ENCODE measurements around the gene ZBTB44. TPM values are rescaled to one million over a fixed set of nuclear protein-coding genes. Genes with fewer than 3 reads are reported as not detected.
"Not testable (repeated sequence)": the region's sequence is repeated elsewhere in the genome, so short reads cannot be mapped to it uniquely, and the experiment has no call there.

ZBTB44 gene
- total RNA-seq, 5 donors from 2014 or later (not counting 1 experiment from before 2014, with no cell fraction given) = 48.4 to 68.1 (median 65.2) TPM

GRCh38 chr11:130263351-130263750 is 51.4 kb downstream of the ZBTB44 start:
- no peak overlapping the region for H3K27ac Mint-ChIP-seq
- H3K36me3 ChIP-seq (ENCODE audit: control insufficient read depth in 2 of 2, extremely low read depth in 1 of 2, insufficient read depth in 1 of 2, low read length in 1 of 2) = peaks cover 8 to 20% of the 10 kb centered on the region in 2 donors
- H3K36me3 Mint-ChIP-seq = peaks cover 63% of the 10 kb centered on the region
- ChIA-PET CTCF (no interaction called here), POLR2A (no interaction called here)
- H3K4me1 ChIP-seq (ENCODE audit: control insufficient read depth in 1 of 2, extremely low read depth in 1 of 2, insufficient read depth in 2 of 2, low read length in 2 of 2) = no peaks in the 10 kb centered on the region
- no peak overlapping the region for H3K27ac ChIP-seq (ENCODE audit: low read length)
- H3K9me3 ChIP-seq = no peaks in the 10 kb centered on the region
- ATAC-seq (replicated peaks in 1 of 4) (no peak), DNase-seq (no peak)
- no peaks in the 10 kb centered on the region for H3K27me3 Mint-ChIP-seq
- 83% methylated on average over 1 of the region's 5 CpGs for WGBS (ENCODE audit: insufficient coverage)
- H3K4me3 ChIP-seq (ENCODE audit: control insufficient read depth in 1 of 2, extremely low read depth in 1 of 2, low read length in 1 of 2) = no peak overlapping the region
- H3K27me3 ChIP-seq (replicated peaks in 1 of 2; ENCODE audit: control insufficient read depth in 2 of 2, extremely low read depth in 1 of 2, insufficient read depth in 2 of 2, low read length in 1 of 2) = no peaks in the 10 kb centered on the region
- H3K9me3 Mint-ChIP-seq = peaks cover 0 to 10% (median 7%) of the 10 kb centered on the region in 3 donors
- H3K4me3 Mint-ChIP-seq = no peak overlapping the region
- H3K4me1 Mint-ChIP-seq = peaks cover 30 to 36% (median 34%) of the 10 kb centered on the region in 3 donors

- no peak overlapping the region for H3K4me3 ChIP-seq (ENCODE audit: control insufficient read depth in 1 of 2, extremely low read depth in 1 of 2, low read length in 1 of 2)
- no peaks in the 10 kb centered on the region for H3K4me1 ChIP-seq (ENCODE audit: control insufficient read depth in 1 of 2, extremely low read depth in 1 of 2, insufficient read depth in 2 of 2, low read length in 2 of 2)
- H3K27me3 ChIP-seq (replicated peaks in 1 of 2; ENCODE audit: control insufficient read depth in 2 of 2, extremely low read depth in 1 of 2, insufficient read depth in 2 of 2, low read length in 1 of 2) = no peaks in the 10 kb centered on the region
- ATAC-seq (replicated peaks in 1 of 4) (no peak), DNase-seq (no peak)
- no peaks in the 10 kb centered on the region for H3K9me3 ChIP-seq
- Mint-ChIP-seq H3K4me3 (no peak overlapping the region), H3K36me3 (peaks cover 73% of the 10 kb centered on the region), H3K4me1 (peaks cover 36 to 42% (median 39%) of the 10 kb centered on the region in 3 donors), H3K27ac (no peak overlapping the region), H3K9me3 (peaks cover 0 to 15% (median 7%) of the 10 kb centered on the region in 3 donors), H3K27me3 (no peaks in the 10 kb centered on the region)
- WGBS (ENCODE audit: insufficient coverage) = no CpG with 5 or more reads among the region's 4 CpGs
- peaks cover 7 to 20% of the 10 kb centered on the region in 2 donors for H3K36me3 ChIP-seq (ENCODE audit: control insufficient read depth in 2 of 2, extremely low read depth in 1 of 2, insufficient read depth in 1 of 2, low read length in 1 of 2)
- ChIA-PET CTCF (no interaction called here), POLR2A (no interaction called here)
- no peak overlapping the region for H3K27ac ChIP-seq (ENCODE audit: low read length)
These were observed 52.3 kb downstream of the ZBTB44 start for GRCh38 chr11:130262424-130262823.

GRCh38 chr11:130261571-130261970 is 53.1 kb downstream of the ZBTB44 start:
- Mint-ChIP-seq H3K36me3 (peaks cover 79% of the 10 kb centered on the region), H3K27ac (no peak overlapping the region), H3K9me3 (peaks cover 0 to 15% (median 7%) of the 10 kb centered on the region in 3 donors), H3K27me3 (no peaks in the 10 kb centered on the region), H3K4me3 (no peak overlapping the region), H3K4me1 (peaks cover 44 to 48% (median 45%) of the 10 kb centered on the region in 3 donors)
- no peak overlapping the region for H3K4me3 ChIP-seq (ENCODE audit: control insufficient read depth in 1 of 2, extremely low read depth in 1 of 2, low read length in 1 of 2)
- DNase-seq (no peak), ATAC-seq (replicated peaks in 1 of 4) (no peak)
- H3K27ac ChIP-seq (ENCODE audit: low read length) = no peak overlapping the region
- H3K36me3 ChIP-seq (ENCODE audit: control insufficient read depth in 2 of 2, extremely low read depth in 1 of 2, insufficient read depth in 1 of 2, low read length in 1 of 2) = peaks cover 3 to 20% of the 10 kb centered on the region in 2 donors
- no peaks in the 10 kb centered on the region for H3K4me1 ChIP-seq (ENCODE audit: control insufficient read depth in 1 of 2, extremely low read depth in 1 of 2, insufficient read depth in 2 of 2, low read length in 2 of 2)
- ChIA-PET CTCF (interaction anchor here in 1 of 2 donors (0.6 kb wide), 1 partner anchor 171 kb away, joined by 6 read pairs; no protein-coding TSS in a partner anchor), POLR2A (no interaction called here)
- H3K9me3 ChIP-seq = no peaks in the 10 kb centered on the region
- 100% methylated on average over 2 of the region's 5 CpGs for WGBS (ENCODE audit: insufficient coverage)
- no peaks in the 10 kb centered on the region for H3K27me3 ChIP-seq (replicated peaks in 1 of 2; ENCODE audit: control insufficient read depth in 2 of 2, extremely low read depth in 1 of 2, insufficient read depth in 2 of 2, low read length in 1 of 2)

- Mint-ChIP-seq H3K27ac (no peak overlapping the region), H3K36me3 (peaks cover 77% of the 10 kb centered on the region)
- DNase-seq = no peak
These were observed 54.0 kb downstream of the ZBTB44 start for GRCh38 chr11:130260742-130261141.

GRCh38 chr11:130260080-130260627 is 54.6 kb downstream of the ZBTB44 start:
- peaks cover 0 to 18% (median 7%) of the 10 kb centered on the region in 3 donors for H3K9me3 Mint-ChIP-seq
- WGBS (ENCODE audit: insufficient coverage) = 100% methylated on average over 2 of the region's 2 CpGs
- DNase-seq = no peak
- Histone ChIP-seq H3K4me1 (ENCODE audit: control insufficient read depth in 1 of 2, extremely low read depth in 1 of 2, insufficient read depth in 2 of 2, low read length in 2 of 2) (no peaks in the 10 kb centered on the region), H3K4me3 (ENCODE audit: control insufficient read depth in 1 of 2, extremely low read depth in 1 of 2, low read length in 1 of 2) (no peak overlapping the region), H3K36me3 (ENCODE audit: control insufficient read depth in 2 of 2, extremely low read depth in 1 of 2, insufficient read depth in 1 of 2, low read length in 1 of 2) (peaks cover 0 to 17% of the 10 kb centered on the region in 2 donors), H3K27me3 (replicated peaks in 1 of 2; ENCODE audit: control insufficient read depth in 2 of 2, extremely low read depth in 1 of 2, insufficient read depth in 2 of 2, low read length in 1 of 2) (no peaks in the 10 kb centered on the region), H3K9me3 (no peaks in the 10 kb centered on the region), H3K27ac (ENCODE audit: low read length) (no peak overlapping the region)
- ChIA-PET POLR2A (no interaction called here), CTCF (no interaction called here)
- peaks cover 42 to 44% (median 42%) of the 10 kb centered on the region in 3 donors for H3K4me1 Mint-ChIP-seq
- no peaks in the 10 kb centered on the region for H3K27me3 Mint-ChIP-seq
- H3K4me3 Mint-ChIP-seq = no peak overlapping the region
- no peak overlapping the region for H3K27ac Mint-ChIP-seq
- peaks cover 80% of the 10 kb centered on the region for H3K36me3 Mint-ChIP-seq
- ATAC-seq (replicated peaks in 1 of 4) = no peak

More at GRCh38 chr11:130260742-130261141, 54.0 kb downstream of the ZBTB44 start:
- Histone ChIP-seq H3K4me3 (ENCODE audit: control insufficient read depth in 1 of 2, extremely low read depth in 1 of 2, low read length in 1 of 2) (no peak overlapping the region), H3K27ac (ENCODE audit: low read length) (no peak overlapping the region), H3K27me3 (replicated peaks in 1 of 2; ENCODE audit: control insufficient read depth in 2 of 2, extremely low read depth in 1 of 2, insufficient read depth in 2 of 2, low read length in 1 of 2) (no peaks in the 10 kb centered on the region), H3K36me3 (ENCODE audit: control insufficient read depth in 2 of 2, extremely low read depth in 1 of 2, insufficient read depth in 1 of 2, low read length in 1 of 2) (peaks cover 0 to 18% of the 10 kb centered on the region in 2 donors), H3K9me3 (no peaks in the 10 kb centered on the region), H3K4me1 (ENCODE audit: control insufficient read depth in 1 of 2, extremely low read depth in 1 of 2, insufficient read depth in 2 of 2, low read length in 2 of 2) (no peaks in the 10 kb centered on the region)
- Mint-ChIP-seq H3K27me3 (no peaks in the 10 kb centered on the region), H3K4me3 (no peak overlapping the region), H3K4me1 (peaks cover 42 to 46% (median 46%) of the 10 kb centered on the region in 3 donors), H3K9me3 (peaks cover 0 to 15% (median 7%) of the 10 kb centered on the region in 3 donors)
- CTCF ChIA-PET = no interaction called here
- ATAC-seq (replicated peaks in 1 of 4) = no peak
- 96% methylated on average over 5 of the region's 6 CpGs for WGBS (ENCODE audit: insufficient coverage)
- POLR2A ChIA-PET = no interaction called here

- H3K27ac ChIP-seq (ENCODE audit: low read length); H3K9me3 ChIP-seq; ATAC-seq (replicated peaks in 1 of 4); DNase-seq; CTCF ChIA-PET; H3K27me3 Mint-ChIP-seq; H3K36me3 ChIP-seq (ENCODE audit: control insufficient read depth in 2 of 2, extremely low read depth in 1 of 2, insufficient read depth in 1 of 2, low read length in 1 of 2); H3K27me3 ChIP-seq (replicated peaks in 1 of 2; ENCODE audit: control insufficient read depth in 2 of 2, extremely low read depth in 1 of 2, insufficient read depth in 2 of 2, low read length in 1 of 2); H3K27ac Mint-ChIP-seq; H3K4me3 ChIP-seq (ENCODE audit: control insufficient read depth in 1 of 2, extremely low read depth in 1 of 2, low read length in 1 of 2); POLR2A ChIA-PET; H3K4me3 Mint-ChIP-seq: not testable (repeated sequence)
- Mint-ChIP-seq H3K4me1 (peaks cover 44 to 67% (median 56%) of the 10 kb centered on the region in 3 donors), H3K36me3 (peaks cover 53% of the 10 kb centered on the region), H3K9me3 (peaks cover 3 to 14% (median 8%) of the 10 kb centered on the region in 3 donors)
- H3K4me1 ChIP-seq (ENCODE audit: control insufficient read depth in 1 of 2, extremely low read depth in 1 of 2, insufficient read depth in 2 of 2, low read length in 2 of 2) = peaks cover 0 to 20% of the 10 kb centered on the region in 2 experiments
- no CpG with 5 or more reads among the region's 1 CpG for WGBS (ENCODE audit: insufficient coverage)
These were observed 63.0 kb downstream of the ZBTB44 start for GRCh38 chr11:130251763-130252162.

Measured in T-cell (primary cell).